Keratinocyte (primary cell): ENCODE measurements around the gene STRBP.

ENCODE experiments used
- CTCF ChIP-seq, 3 experiments: IDR thresholded peaks in 1 of 3; conservative IDR thresholded peaks in 1 of 3; optimal IDR thresholded peaks in 1 of 3; 2 replicates in 2 of 3; 3 replicates in 1 of 3; pipeline versions ENCODE3 to v1.5.1; 2011; ENCODE audit warnings: low read length in 3 of 3, mild to moderate bottlenecking in 3 of 3, moderate library complexity in 2 of 3, control low read depth in 1 of 3, inconsistent platforms in 1 of 3; ENCODE audit not compliant: insufficient read depth in 2 of 3; ENCODE audit errors: extremely low read depth in 1 of 3
- EZH2 ChIP-seq: IDR thresholded peaks from one replicate; pipeline ENCODE4 v1.6.1; 2012; ENCODE audit warnings: inconsistent platforms, mild to moderate bottlenecking, low read length, moderate library complexity

- no peak for TF ChIP-seq CTCF (optimal IDR thresholded peaks at IDR 0.05 in 1 of 3, IDR thresholded peaks at IDR 0.05 in 1 of 3, conservative IDR thresholded peaks at IDR 0.05 in 1 of 3; ENCODE audit: extremely low read depth in 1 of 3, insufficient read depth in 2 of 3, low read length in 3 of 3)
- no peak for TF ChIP-seq EZH2
Observed at GRCh38 chr9:123074628-123075027, 193.8 kb downstream of the STRBP start.
